H1 (cell line): ENCODE data around the gene PCID2. TPM values are rescaled to one million over a fixed set of nuclear protein-coding genes. Genes with fewer than 3 reads are reported as not detected.

Experiments used
- CTCF ChIA-PET: fragments of 300-600 bp; sonication (Branson Sonifier 250); formaldehyde crosslinking; loops from one replicate; lab custom pipeline; 2021; ENCODE audit not compliant: partially characterized antibody; lab: Charles Lee
- POLR2A ChIA-PET: fragments of 300-600 bp; sonication (Branson Sonifier 250); formaldehyde crosslinking; loops from one replicate; lab custom pipeline; 2021; ENCODE audit warnings: inconsistent platforms; ENCODE audit not compliant: partially characterized antibody; lab: Charles Lee
- DNase-seq, 2 experiments: peaks; one replicate each; pipeline versions ENCODE4 v3.0.0 to v3.0.0-alpha.2; 2010 to 2022; ENCODE audit warnings: low spot score in 2 of 2, low read depth in 1 of 2, mixed read lengths in 1 of 2
- FAIRE-seq: peaks from 2 replicates; lab custom pipeline; 2011; peaks lifted over from hg19 to GRCh38; lab: Jason Lieb, UNC
- H2AFZ ChIP-seq: 2 replicates; pipeline ENCODE4 v1.8.1; 2012; ENCODE audit warnings: low read length, inconsistent platforms
- H2AK5ac ChIP-seq: 2 replicates; pipeline ENCODE4 v1.6.1; 2013; ENCODE audit warnings: low read depth, low read length
- H2BK120ac ChIP-seq: replicated peaks from 2 replicates; pipeline ENCODE3; 2013; ENCODE audit warnings: low read depth, low read length, inconsistent platforms
- H2BK12ac ChIP-seq: 2 replicates; pipeline ENCODE4 v1.6.1; 2013; ENCODE audit warnings: low read depth, low read length
- H2BK15ac ChIP-seq: 2 replicates; pipeline ENCODE4 v1.6.1; 2013; ENCODE audit warnings: low read length
- H2BK20ac ChIP-seq: 2 replicates; pipeline ENCODE4 v1.6.1; 2013; ENCODE audit warnings: low read length
- H2BK5ac ChIP-seq: 2 replicates; pipeline ENCODE4 v1.6.1; 2013; ENCODE audit warnings: low read depth, low read length
- H3K14ac ChIP-seq: 2 replicates; pipeline ENCODE4 v1.6.1; 2013; ENCODE audit warnings: inconsistent platforms; ENCODE audit not compliant: insufficient read length
- H3K18ac ChIP-seq: 2 replicates; pipeline ENCODE4 v1.6.1; 2013; ENCODE audit warnings: low read length; ENCODE audit errors: extremely low read depth
- H3K23ac ChIP-seq: 2 replicates; pipeline ENCODE4 v1.6.1; 2013; ENCODE audit warnings: inconsistent platforms; ENCODE audit not compliant: insufficient read length
- H3K23me2 ChIP-seq: 2 replicates; pipeline ENCODE4 v1.6.1; 2013; ENCODE audit warnings: low read depth, low read length
- H3K27ac ChIP-seq: 2 replicates; pipeline ENCODE4 v1.6.1; 2011; ENCODE audit warnings: low read depth, low read length, inconsistent platforms
- H3K27me3 ChIP-seq, 4 experiments: replicated peaks in 1 of 4; 1 replicate in 1 of 4; 2 replicates in 3 of 4; pipeline versions ENCODE4 v1.6.1 to v1.8.1; 2011 to 2013; ENCODE audit warnings: low read length in 3 of 4, mild to moderate bottlenecking in 3 of 4, inconsistent platforms in 2 of 4, mixed read lengths in 2 of 4, moderate library complexity in 1 of 4; ENCODE audit not compliant: control insufficient read depth in 3 of 4, insufficient read depth in 3 of 4; ENCODE audit errors: extremely low read depth in 1 of 4
- H3K36me3 ChIP-seq, 4 experiments: 2 replicates each; pipeline versions ENCODE4 v1.6.1 to v1.8.1; 2011 to 2013; ENCODE audit warnings: mild to moderate bottlenecking in 4 of 4, low read length in 3 of 4, moderate library complexity in 2 of 4, control low read depth in 1 of 4, inconsistent platforms in 1 of 4; ENCODE audit not compliant: insufficient read depth in 4 of 4, control insufficient read depth in 2 of 4
- H3K4ac ChIP-seq: replicated peaks from 2 replicates; pipeline ENCODE3; 2013; ENCODE audit warnings: low read length, low read depth, mixed read lengths, inconsistent platforms; ENCODE audit not compliant: insufficient read length
- H3K4me1 ChIP-seq, 4 experiments: replicated peaks in 1 of 4; 1 replicate in 1 of 4; 2 replicates in 3 of 4; pipeline versions ENCODE4 v1.6.1 to v1.8.1; 2011 to 2013; ENCODE audit warnings: low read length in 3 of 4, inconsistent platforms in 2 of 4, mixed read lengths in 1 of 4; ENCODE audit not compliant: insufficient read depth in 4 of 4, control insufficient read depth in 3 of 4
- H3K4me2 ChIP-seq, 2 experiments: 2 replicates each; pipeline versions ENCODE4 v1.6.1 to v1.8.1; 2011 to 2013; ENCODE audit warnings: low read depth in 2 of 2, low read length in 2 of 2, control low read depth in 1 of 2, inconsistent platforms in 1 of 2, mild to moderate bottlenecking in 1 of 2; ENCODE audit not compliant: insufficient read depth in 1 of 2
- H3K4me3 ChIP-seq, 4 experiments: fragments of 200-600, 300-600 bp in 1 of 4; sonication (generic), shearing (Covaris generic), sonication (Bioruptor Twin) in 1 of 4; 2 replicates each; pipeline versions ENCODE4 v1.5.1 to v1.8.1; 2011 to 2016; ENCODE audit warnings: low read length in 4 of 4, low read depth in 3 of 4, control low read depth in 2 of 4, inconsistent platforms in 2 of 4, mild to moderate bottlenecking in 2 of 4, mixed read lengths in 1 of 4, moderate library complexity in 1 of 4; ENCODE audit not compliant: insufficient read depth in 2 of 4; ENCODE audit errors: extremely low read depth in 1 of 4
- H3K56ac ChIP-seq: replicated peaks from 2 replicates; pipeline ENCODE3; 2013; ENCODE audit warnings: low read depth, mild to moderate bottlenecking, mixed read lengths, low read length, inconsistent platforms; ENCODE audit not compliant: insufficient read length
- H3K79me1 ChIP-seq: 2 replicates; pipeline ENCODE4 v1.6.1; 2013; ENCODE audit warnings: low read depth, low read length, control low read depth
- H3K79me2 ChIP-seq, 2 experiments: 2 replicates each; pipeline versions ENCODE4 v1.6.1 to v1.8.1; 2012 to 2013; ENCODE audit warnings: low read length in 2 of 2, mild to moderate bottlenecking in 2 of 2, inconsistent platforms in 1 of 2; ENCODE audit not compliant: insufficient read depth in 2 of 2, control insufficient read depth in 1 of 2
- H3K9ac ChIP-seq, 4 experiments: replicated peaks in 1 of 4; 1 replicate in 1 of 4; 2 replicates in 3 of 4; pipeline versions ENCODE4 v1.6.1 to v1.8.1; 2011 to 2013; ENCODE audit warnings: low read depth in 3 of 4, low read length in 3 of 4, control low read depth in 2 of 4, mild to moderate bottlenecking in 2 of 4, moderate library complexity in 2 of 4, inconsistent platforms in 1 of 4; ENCODE audit errors: extremely low read depth in 1 of 4
- H3K9me3 ChIP-seq, 2 experiments: 2 replicates each; pipeline versions ENCODE4 v1.6.1 to v1.8.1; 2012 to 2013; ENCODE audit warnings: mild to moderate bottlenecking in 2 of 2, moderate library complexity in 2 of 2, control low read depth in 1 of 2, inconsistent platforms in 1 of 2, low read depth in 1 of 2, low read length in 1 of 2, mixed read lengths in 1 of 2; ENCODE audit not compliant: insufficient read depth in 2 of 2
- H4K20me1 ChIP-seq, 2 experiments: replicated peaks in 1 of 2; 2 replicates each; pipeline versions ENCODE3 to v1.8.1; 2011 to 2013; ENCODE audit warnings: inconsistent platforms in 2 of 2, low read length in 2 of 2, mild to moderate bottlenecking in 1 of 2; ENCODE audit not compliant: insufficient read depth in 2 of 2, control insufficient read depth in 1 of 2
- H4K5ac ChIP-seq: 2 replicates; pipeline ENCODE4 v1.6.1; 2013; ENCODE audit warnings: low read length, low read depth, mixed read lengths, inconsistent platforms; ENCODE audit not compliant: insufficient read length
- H4K8ac ChIP-seq: 2 replicates; pipeline ENCODE4 v1.8.0; 2013; ENCODE audit warnings: mild to moderate bottlenecking, moderate library complexity, low read length, inconsistent platforms; ENCODE audit not compliant: insufficient read depth; ENCODE audit errors: extremely low read depth
- H4K91ac ChIP-seq: replicated peaks from 2 replicates; pipeline ENCODE3; 2013; ENCODE audit warnings: low read length, mixed read lengths, inconsistent platforms; ENCODE audit not compliant: insufficient read length
- CHD2 ChIP-seq: IDR thresholded peaks from 2 replicates; pipeline ENCODE4 v1.6.1; 2012; ENCODE audit warnings: low read length, improper control_type of control experiment
- EGR1 ChIP-seq: IDR thresholded peaks from 2 replicates; pipeline ENCODE4 v1.6.1; 2011; ENCODE audit warnings: low read depth, low read length, borderline replicate concordance
- WGBS, 2 experiments: shearing (Covaris generic) in 1 of 2; methylation state at CpG; one replicate each; pipeline versions ENCODE4 v1.1.6 to v1.1.7; 2013 to 2015; ENCODE audit warnings: low lambda C conversion rate in 2 of 2, mixed read lengths in 2 of 2, inconsistent platforms in 1 of 2, low coverage in 1 of 2, missing lambda C conversion rate in 1 of 2; ENCODE audit not compliant: insufficient replicate concordance in 2 of 2, insufficient coverage in 1 of 2, insufficient read length in 1 of 2; ENCODE audit errors: extremely low coverage in 1 of 2, missing lambda C conversion rate in 1 of 2; 5-methylcytosine and 5-hydroxymethylcytosine counted together
- polyA plus RNA-seq, 7 experiments: library from polyadenylated mRNA; depleted of rRNA in 3 of 7; stranded (reverse) in 5 of 7; unstranded in 2 of 7; fragments of >200 nt in 5 of 7; fragments of 200-250 nt in 2 of 7; gene quantifications; 1 replicate in 5 of 7; 2 replicates in 1 of 7; 4 replicates in 1 of 7; pipeline versions ENCODE4 v1.2.1 to v1.2.3, GENCODE V29; 2011 to 2013; ENCODE audit warnings: missing spikeins in 2 of 7, mixed read lengths in 2 of 7
- total RNA-seq: library from RNA; stranded (reverse); fragmentation: NEBNext Ultra II Directional; extraction: Animal tissue kit (Norgen Biotek cat#: 25700); gene quantifications from 2 replicates; pipeline ENCODE4 v1.2.1, GENCODE V29; 2021

The PCID2 gene
- total and polyA plus RNA-seq, 2 of the 8 experiments (the other 6 are each of a cell fraction or from before 2014, with no cell fraction given): 72.4 to 72.8 TPM

GRCh38 chr13:113144255-113144629 lies 64.2 kb downstream of the PCID2 start:
- 81% methylated on average over 11 of the region's 12 CpGs; no CpG with 5 or more reads in 1 of the 2 experiments for WGBS, 2 experiments
- no peak overlapping the region for H4K8ac ChIP-seq
- no peak overlapping the region for H3K18ac ChIP-seq
- H2BK12ac ChIP-seq: 0 out of 2 replicates have a peak overlapping the region, but pooled peaks have one; percentile 50
- H2BK20ac ChIP-seq: no peak overlapping the region
- no peaks in the 10 kb centered on the region for H3K79me1 ChIP-seq
- no peak overlapping the region for H4K5ac ChIP-seq
- no peaks in the 10 kb centered on the region; a peak in 1 of 7 replicates for H3K27me3 ChIP-seq
- no peak overlapping the region for H3K14ac ChIP-seq
- H2BK15ac ChIP-seq: no peak overlapping the region
- H3K4me3 ChIP-seq: no peak overlapping the region
- H3K56ac ChIP-seq: no peak overlapping the region
- no peaks in the 10 kb centered on the region for H3K79me2 ChIP-seq
- no peak overlapping the region for H3K23ac ChIP-seq
- H3K4me1 ChIP-seq: no peaks in the 10 kb centered on the region; a peak in 1 of 7 replicates
- H2BK120ac ChIP-seq: no peak overlapping the region
- no peak overlapping the region for H3K27ac ChIP-seq
- no peak overlapping the region for H2AK5ac ChIP-seq
- no peaks in the 10 kb centered on the region for H3K36me3 ChIP-seq
- no peak overlapping the region for H2BK5ac ChIP-seq
- CTCF ChIA-PET: interaction anchor here (0.6 to 1.5 kb wide), 2 partner anchors 14 to 404 kb away, joined by 4 to 6 read pairs; no protein-coding TSS in a partner anchor
- H3K4me2 ChIP-seq: no peak overlapping the region
- DNase-seq (peak in 1 of 2 experiments; percentile 32), FAIRE-seq (no peak)
- no peaks in the 10 kb centered on the region for H4K20me1 ChIP-seq
- no peak overlapping the region for H3K9ac ChIP-seq
- TF ChIP-seq CHD2 (no peak), EGR1 (no peak)
- TF ChIP-seq, all 59 proteins: peak for 0
- H3K9me3 ChIP-seq: no peaks in the 10 kb centered on the region
- H2AFZ ChIP-seq: no peak overlapping the region
- no peak overlapping the region for H3K4ac ChIP-seq
- no peaks in the 10 kb centered on the region for H3K23me2 ChIP-seq
- H4K91ac ChIP-seq: no peak overlapping the region
- POLR2A ChIA-PET: no interaction called here
